AG10803 (cell line): ENCODE measurements around the gene HSPA12A.

Experiments
- DNase-seq: peaks from one replicate; pipeline ENCODE4 v3.0.0; 2010; ENCODE audit warnings: low read depth
- H3K4me3 ChIP-seq: 2 replicates; pipeline ENCODE4 v1.5.1; 2011; ENCODE audit warnings: mild to moderate bottlenecking, low read length, control low read depth
- CTCF ChIP-seq: conservative IDR thresholded peaks from 2 replicates; pipeline ENCODE4 v1.5.1; 2011; ENCODE audit warnings: mild to moderate bottlenecking, low read length, control low read depth, inconsistent platforms

HSPA12A gene, protein sequence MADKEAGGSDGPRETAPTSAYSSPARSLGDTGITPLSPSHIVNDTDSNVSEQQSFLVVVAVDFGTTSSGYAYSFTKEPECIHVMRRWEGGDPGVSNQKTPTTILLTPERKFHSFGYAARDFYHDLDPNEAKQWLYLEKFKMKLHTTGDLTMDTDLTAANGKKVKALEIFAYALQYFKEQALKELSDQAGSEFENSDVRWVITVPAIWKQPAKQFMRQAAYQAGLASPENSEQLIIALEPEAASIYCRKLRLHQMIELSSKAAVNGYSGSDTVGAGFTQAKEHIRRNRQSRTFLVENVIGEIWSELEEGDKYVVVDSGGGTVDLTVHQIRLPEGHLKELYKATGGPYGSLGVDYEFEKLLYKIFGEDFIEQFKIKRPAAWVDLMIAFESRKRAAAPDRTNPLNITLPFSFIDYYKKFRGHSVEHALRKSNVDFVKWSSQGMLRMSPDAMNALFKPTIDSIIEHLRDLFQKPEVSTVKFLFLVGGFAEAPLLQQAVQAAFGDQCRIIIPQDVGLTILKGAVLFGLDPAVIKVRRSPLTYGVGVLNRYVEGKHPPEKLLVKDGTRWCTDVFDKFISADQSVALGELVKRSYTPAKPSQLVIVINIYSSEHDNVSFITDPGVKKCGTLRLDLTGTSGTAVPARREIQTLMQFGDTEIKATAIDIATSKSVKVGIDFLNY

GRCh38 chr10:116742367-116743265, at the start of gene HSPA12A:
TSS of gene HSPA12A (minus strand) at chr10:116742566. CDS start at chr10:116742469, 97 bp downstream.
- DNase-seq: peak; percentile 78
- H3K4me3 ChIP-seq: peak within 1 kb of the TSS; percentile 73
- no peak for TF ChIP-seq CTCF

DNA sequence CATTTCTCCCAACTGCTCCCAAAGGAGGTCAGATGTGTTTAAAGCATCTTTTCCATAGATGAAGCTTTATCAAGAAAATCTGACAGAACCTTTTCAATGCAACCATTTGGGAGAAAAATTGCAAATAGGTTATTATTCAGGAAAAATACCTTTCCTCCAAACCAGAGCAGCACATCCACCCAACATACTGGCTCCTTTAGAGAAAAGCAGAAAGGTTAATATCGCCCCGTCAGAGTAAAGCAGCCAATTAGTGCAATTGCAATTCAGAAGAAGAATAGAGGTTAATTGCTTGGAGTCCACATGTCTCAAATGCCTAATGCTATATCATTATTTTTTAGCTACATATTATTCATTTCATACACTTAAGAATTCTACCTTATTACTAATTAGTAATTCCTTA, 48.9 kb upstream of the HSPA12A start:
- TF ChIP-seq CTCF: no peak
- no peak for DNase-seq

DNA sequence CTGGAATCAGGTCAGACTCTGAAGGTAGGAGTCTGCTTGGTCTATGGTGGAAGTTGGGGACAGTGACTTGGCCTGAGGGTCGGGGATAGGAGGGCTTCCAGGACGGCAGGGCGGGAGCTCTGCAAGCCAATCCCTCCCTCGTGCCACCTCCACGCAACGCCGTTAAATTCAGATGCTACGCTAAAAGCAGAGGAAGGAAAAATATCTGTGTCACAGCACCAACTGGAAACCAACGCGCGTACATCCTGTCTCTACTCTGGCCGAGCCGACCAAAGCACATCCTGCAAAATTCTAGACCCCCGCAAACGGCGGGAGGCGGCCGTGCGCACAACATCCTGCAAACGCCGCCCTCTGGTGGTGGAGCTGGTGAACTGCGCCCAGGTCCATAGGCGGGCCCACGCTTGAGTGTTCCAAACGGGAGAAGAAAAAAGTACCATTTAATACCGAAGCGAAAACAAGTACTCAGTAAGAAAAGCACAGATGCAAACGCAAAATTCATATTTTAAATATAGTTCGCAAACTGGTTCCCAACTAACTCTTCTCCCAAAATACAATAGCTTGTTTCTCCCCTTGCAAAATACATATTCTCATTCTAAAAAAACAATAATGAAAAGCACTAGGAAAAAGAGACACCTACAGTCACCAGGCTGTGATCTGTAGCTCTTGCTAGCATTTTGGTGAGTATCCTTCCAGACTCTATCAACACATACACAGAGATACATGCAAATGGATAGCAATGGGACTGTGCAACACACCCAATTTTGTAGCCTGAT, 45.7 kb upstream of the HSPA12A start:
- TF ChIP-seq CTCF: peak; percentile 95
- DNase-seq: peak; percentile 57
- peak overlapping the region; percentile 57 for H3K4me3 ChIP-seq

More for the DNA sequence above, 48.9 kb upstream of the HSPA12A start:
- no peak overlapping the region for H3K4me3 ChIP-seq

DNA sequence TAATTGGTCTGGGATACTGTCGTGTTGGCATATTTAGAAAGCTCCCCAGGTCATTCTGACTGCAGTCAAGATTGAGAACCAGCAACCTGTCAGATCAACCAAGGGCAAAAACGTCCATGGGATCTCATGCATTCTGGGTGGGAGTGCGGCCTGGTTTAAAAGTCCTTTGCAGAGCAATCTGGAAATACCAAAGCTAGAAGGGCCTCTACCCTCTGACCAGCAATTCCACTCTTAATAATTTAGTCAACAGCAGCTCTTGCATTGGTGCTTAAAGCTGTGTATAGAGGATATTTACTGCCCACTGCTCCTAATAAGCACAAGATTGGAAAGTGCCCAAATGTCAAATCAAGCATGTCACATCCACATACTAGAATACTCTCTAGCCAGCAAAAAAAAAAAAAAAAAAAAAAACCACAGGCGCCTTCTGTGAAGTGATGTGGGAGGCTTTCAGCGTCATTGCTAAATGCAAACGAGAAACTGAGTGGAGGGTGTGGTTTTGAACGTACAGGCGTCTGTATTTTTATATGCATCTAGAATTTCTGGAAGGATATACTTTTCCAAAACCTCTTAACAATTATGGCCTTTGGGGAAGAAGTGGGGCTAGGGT, 44.8 kb upstream of the HSPA12A start:
- H3K4me3 ChIP-seq: no peak overlapping the region
- no peak for DNase-seq
- TF ChIP-seq CTCF: no peak

- no peak overlapping the region for H3K4me3 ChIP-seq
- DNase-seq: no peak
- no peak for TF ChIP-seq CTCF
Measured at GRCh38 chr10:116785867-116786266, 43.5 kb upstream of the HSPA12A start.

- TF ChIP-seq CTCF: no peak
- no peak overlapping the region for H3K4me3 ChIP-seq
- DNase-seq: no peak
Measured at GRCh38 chr10:116785282-116785681, 42.9 kb upstream of the HSPA12A start.
